Measurements from ENCODE around the gene ORC5.

The ORC5 gene

GRCh38 chr7:104175361-104175984 is 32.3 kb downstream of the ORC5 start:
- Histone ChIP-seq H3K36me3 (ENCODE audit: insufficient read depth) (no peaks in the 10 kb centered on the region), H2AFZ (ENCODE audit: low read depth) (no peak overlapping the region), H3K27ac (no peak overlapping the region)

GRCh38 chr7:104174798-104175197 is 33.0 kb downstream of the ORC5 start:
- Histone ChIP-seq H4K20me1 (ENCODE audit: insufficient read depth) (no peaks in the 10 kb centered on the region), H3K27ac (no peak overlapping the region), H3K4me1 (ENCODE audit: low read depth, poor library complexity, severe bottlenecking) (no peaks in the 10 kb centered on the region), H3K36me3 (ENCODE audit: insufficient read depth) (no peaks in the 10 kb centered on the region), H3K4me2 (no peak overlapping the region), H2AFZ (ENCODE audit: low read depth) (no peak overlapping the region), H3K27me3 (ENCODE audit: insufficient read depth, low read depth) (no peaks in the 10 kb centered on the region), H3K9ac (no peak overlapping the region), H3K4me3 (IDR thresholded peaks at IDR 0.05; ENCODE audit: insufficient read depth, low read depth, low read length) (no peak overlapping the region), H3K79me2 (ENCODE audit: insufficient read depth, low read depth) (no peaks in the 10 kb centered on the region)
- no peak for TF ChIP-seq CTCF (conservative IDR thresholded peaks at IDR 0.05; ENCODE audit: low read depth, low read length)

More at GRCh38 chr7:104175361-104175984, 32.3 kb downstream of the ORC5 start:
- no peak overlapping the region for H3K4me3 ChIP-seq (IDR thresholded peaks at IDR 0.05; ENCODE audit: insufficient read depth, low read depth, low read length)
- H3K4me2 ChIP-seq: no peak overlapping the region
- H3K4me1 ChIP-seq (ENCODE audit: low read depth, poor library complexity, severe bottlenecking): no peaks in the 10 kb centered on the region
- no peaks in the 10 kb centered on the region for H4K20me1 ChIP-seq (ENCODE audit: insufficient read depth)
- H3K9ac ChIP-seq: no peak overlapping the region
- H3K27me3 ChIP-seq (ENCODE audit: insufficient read depth, low read depth): no peaks in the 10 kb centered on the region
- TF ChIP-seq CTCF (conservative IDR thresholded peaks at IDR 0.05; ENCODE audit: low read depth, low read length): no peak
- no peaks in the 10 kb centered on the region for H3K79me2 ChIP-seq (ENCODE audit: insufficient read depth, low read depth)

GRCh38 chr7:104162081-104162480 is 45.7 kb downstream of the ORC5 start:
- Histone ChIP-seq H3K36me3 (ENCODE audit: insufficient read depth) (0 out of 2 replicates have a peak, but pooled peaks cover 4% of the 10 kb centered on the region), H2AFZ (ENCODE audit: low read depth) (no peak overlapping the region), H3K4me2 (no peak overlapping the region), H3K4me1 (ENCODE audit: low read depth, poor library complexity, severe bottlenecking) (no peaks in the 10 kb centered on the region), H3K27me3 (ENCODE audit: insufficient read depth, low read depth) (no peaks in the 10 kb centered on the region), H3K4me3 (IDR thresholded peaks at IDR 0.05; ENCODE audit: insufficient read depth, low read depth, low read length) (no peak overlapping the region), H3K27ac (no peak overlapping the region), H3K79me2 (ENCODE audit: insufficient read depth, low read depth) (no peaks in the 10 kb centered on the region), H4K20me1 (ENCODE audit: insufficient read depth) (no peaks in the 10 kb centered on the region), H3K9ac (no peak overlapping the region)
- TF ChIP-seq CTCF (conservative IDR thresholded peaks at IDR 0.05; ENCODE audit: low read depth, low read length): no peak

GRCh38 chr7:104161244-104161643 is 46.6 kb downstream of the ORC5 start:
- Histone ChIP-seq H3K79me2 (ENCODE audit: insufficient read depth, low read depth) (no peaks in the 10 kb centered on the region), H3K36me3 (ENCODE audit: insufficient read depth) (0 out of 2 replicates have a peak, but pooled peaks cover 4% of the 10 kb centered on the region), H2AFZ (ENCODE audit: low read depth) (no peak overlapping the region), H3K4me3 (IDR thresholded peaks at IDR 0.05; ENCODE audit: insufficient read depth, low read depth, low read length) (no peak overlapping the region), H3K27me3 (ENCODE audit: insufficient read depth, low read depth) (no peaks in the 10 kb centered on the region), H4K20me1 (ENCODE audit: insufficient read depth) (no peaks in the 10 kb centered on the region), H3K27ac (no peak overlapping the region), H3K4me1 (ENCODE audit: low read depth, poor library complexity, severe bottlenecking) (no peaks in the 10 kb centered on the region), H3K4me2 (no peak overlapping the region), H3K9ac (no peak overlapping the region)
- TF ChIP-seq CTCF (conservative IDR thresholded peaks at IDR 0.05; ENCODE audit: low read depth, low read length): no peak

All from KMS-11 (cell line).